H9 (cell line): Measurements from ENCODE around the gene LSP1. TPM values are rescaled to one million over a fixed set of nuclear protein-coding genes. Genes with fewer than 3 reads are reported as not detected.

Source experiments
- DNase-seq: peaks from one replicate; pipeline ENCODE4 v3.0.0-alpha.2; 2017
- H2AFZ ChIP-seq: one replicate; pipeline ENCODE4 v1.6.1; 2013; ENCODE audit warnings: mild to moderate bottlenecking, low read length, control low read depth, moderate library complexity
- H2AK5ac ChIP-seq: 2 replicates; pipeline ENCODE4 v1.6.1; 2013; ENCODE audit warnings: low read length, control low read depth, mixed read lengths; ENCODE audit not compliant: insufficient read length
- H2BK120ac ChIP-seq: one replicate; pipeline ENCODE4 v1.6.1; 2013; ENCODE audit warnings: low read depth, mild to moderate bottlenecking, low read length, control low read depth, inconsistent platforms; ENCODE audit not compliant: poor library complexity, severe bottlenecking
- H2BK12ac ChIP-seq: 2 replicates; pipeline ENCODE4 v1.6.1; 2013; ENCODE audit warnings: low read length, control low read depth, mixed read lengths, low read depth; ENCODE audit not compliant: insufficient read length
- H2BK15ac ChIP-seq: 2 replicates; pipeline ENCODE4 v1.6.1; 2013; ENCODE audit warnings: low read depth, low read length, control low read depth
- H2BK20ac ChIP-seq: one replicate; pipeline ENCODE4 v1.6.1; 2013; ENCODE audit warnings: low read depth, mild to moderate bottlenecking, low read length, control low read depth, inconsistent platforms; ENCODE audit not compliant: poor library complexity, severe bottlenecking
- H2BK5ac ChIP-seq: 2 replicates; pipeline ENCODE4 v1.6.1; 2013; ENCODE audit warnings: low read length, control low read depth, mixed read lengths; ENCODE audit not compliant: insufficient read length
- H3K14ac ChIP-seq: 2 replicates; pipeline ENCODE4 v1.6.1; 2013; ENCODE audit warnings: low read length, control low read depth; ENCODE audit not compliant: insufficient read depth
- H3K18ac ChIP-seq: 2 replicates; pipeline ENCODE4 v1.6.1; 2013; ENCODE audit warnings: low read depth, mild to moderate bottlenecking, mixed read lengths, low read length, control low read depth; ENCODE audit not compliant: insufficient read length
- H3K23ac ChIP-seq: 2 replicates; pipeline ENCODE4 v1.6.1; 2013; ENCODE audit warnings: low read length, control low read depth, mixed read lengths, low read depth; ENCODE audit not compliant: insufficient read length
- H3K23me2 ChIP-seq: 2 replicates; pipeline ENCODE4 v1.6.1; 2013; ENCODE audit warnings: low read depth, mild to moderate bottlenecking, mixed read lengths, low read length, control low read depth; ENCODE audit not compliant: insufficient read length, poor library complexity, severe bottlenecking
- H3K27ac ChIP-seq: 2 replicates; pipeline ENCODE4 v1.5.1; 2013; ENCODE audit warnings: low read length, control low read depth, mixed read lengths, low read depth; ENCODE audit not compliant: insufficient read length
- H3K27me3 ChIP-seq: 2 replicates; pipeline ENCODE4 v1.6.1; 2013; ENCODE audit warnings: low read length, control low read depth, inconsistent platforms; ENCODE audit not compliant: insufficient read depth
- H3K4ac ChIP-seq: 2 replicates; pipeline ENCODE4 v1.6.1; 2013; ENCODE audit warnings: low read depth, mild to moderate bottlenecking, control low read depth, inconsistent platforms, low read length, moderate library complexity
- H3K4me1 ChIP-seq: 2 replicates; pipeline ENCODE4 v1.6.1; 2013; ENCODE audit warnings: low read length, control low read depth, inconsistent platforms; ENCODE audit not compliant: insufficient read depth
- H3K4me2 ChIP-seq: 2 replicates; pipeline ENCODE4 v1.6.1; 2013; ENCODE audit warnings: low read length, control low read depth, mixed read lengths; ENCODE audit not compliant: insufficient read length, insufficient read depth
- H3K56ac ChIP-seq: 2 replicates; pipeline ENCODE4 v1.6.1; 2013; ENCODE audit warnings: low read depth, mild to moderate bottlenecking, mixed read lengths, low read length, control low read depth; ENCODE audit not compliant: insufficient read length
- H3K79me1 ChIP-seq: 2 replicates; pipeline ENCODE4 v1.6.1; 2013; ENCODE audit warnings: low read depth, mild to moderate bottlenecking, moderate library complexity, low read length, control low read depth, inconsistent platforms; ENCODE audit not compliant: insufficient read depth, poor library complexity, severe bottlenecking
- H3K79me2 ChIP-seq: 2 replicates; pipeline ENCODE4 v1.6.1; 2013; ENCODE audit warnings: low read length, control low read depth, inconsistent platforms; ENCODE audit not compliant: insufficient read depth
- H3K9ac ChIP-seq: 2 replicates; pipeline ENCODE4 v1.6.1; 2013; ENCODE audit warnings: low read length, control low read depth, mixed read lengths; ENCODE audit not compliant: insufficient read length; ENCODE audit errors: extremely low read depth
- H3K9me3 ChIP-seq: one replicate; pipeline ENCODE4 v1.6.1; 2013; ENCODE audit warnings: low read depth, low read length, inconsistent platforms; ENCODE audit not compliant: control insufficient read depth
- H3T11ph ChIP-seq: one replicate; pipeline ENCODE4 v1.6.1; 2013; ENCODE audit warnings: mild to moderate bottlenecking, low read length, control low read depth, inconsistent platforms
- H4K20me1 ChIP-seq: one replicate; pipeline ENCODE4 v1.6.1; 2013; ENCODE audit not compliant: control insufficient read depth, insufficient read length, insufficient read depth
- H4K5ac ChIP-seq: 2 replicates; pipeline ENCODE4 v1.6.1; 2013; ENCODE audit warnings: low read depth, mild to moderate bottlenecking, mixed read lengths, low read length, control low read depth; ENCODE audit not compliant: insufficient read length
- H4K8ac ChIP-seq: replicated peaks from 2 replicates; pipeline ENCODE4 v1.6.1; 2013; ENCODE audit warnings: low read length, control low read depth, mixed read lengths, low read depth; ENCODE audit not compliant: insufficient read length
- H4K91ac ChIP-seq: 2 replicates; pipeline ENCODE4 v1.6.1; 2013; ENCODE audit warnings: low read depth, mild to moderate bottlenecking, moderate library complexity, mixed read lengths, low read length, control low read depth; ENCODE audit not compliant: insufficient read length
- H3K27ac Mint-ChIP-seq, 3 experiments: 2 replicates in 2 of 3; 3 replicates in 1 of 3; pipeline ENCODE4 v1.8.0; 2020 to 2021; ENCODE audit warnings: mixed read lengths in 3 of 3, mild to moderate bottlenecking in 1 of 3, moderate library complexity in 1 of 3
- H3K27me3 Mint-ChIP-seq: 2 replicates; pipeline ENCODE4 v1.8.0; 2021; ENCODE audit warnings: low read depth, mild to moderate bottlenecking, moderate library complexity, mixed read lengths
- H3K36me3 Mint-ChIP-seq, 3 experiments: 2 replicates in 2 of 3; 3 replicates in 1 of 3; pipeline ENCODE4 v1.8.0; 2020 to 2021; ENCODE audit warnings: low read depth in 3 of 3, mixed read lengths in 3 of 3; ENCODE audit not compliant: insufficient read depth in 1 of 3
- H3K4me1 Mint-ChIP-seq, 2 experiments: 2 replicates each; pipeline ENCODE4 v1.8.0; 2020; ENCODE audit warnings: mixed read lengths in 2 of 2
- H3K4me3 Mint-ChIP-seq, 2 experiments: 2 replicates in 1 of 2; 3 replicates in 1 of 2; pipeline ENCODE4 v1.8.0; 2020 to 2021; ENCODE audit warnings: mild to moderate bottlenecking in 2 of 2, mixed read lengths in 2 of 2, moderate library complexity in 1 of 2
- H3K9me3 Mint-ChIP-seq, 2 experiments: 2 replicates in 1 of 2; 3 replicates in 1 of 2; pipeline ENCODE4 v1.8.0; 2020; ENCODE audit warnings: mild to moderate bottlenecking in 2 of 2, mixed read lengths in 2 of 2, moderate library complexity in 1 of 2
- WGBS: extraction: QIAGEN DNeasy Blood & Tissue Kit; methylation state at CpG from one replicate; pipeline ENCODE4 v1.1.7; 2013; ENCODE audit warnings: missing lambda C conversion rate, low lambda C conversion rate, mixed read lengths; ENCODE audit not compliant: insufficient read length; ENCODE audit errors: extremely low coverage; 5-methylcytosine and 5-hydroxymethylcytosine counted together
- total RNA-seq: library from RNA; stranded (reverse); gene quantifications from 2 replicates; pipeline ENCODE4 v1.2.1, GENCODE V29; 2021
- TF ChIP-seq, protein P1 (sequence below): fragments of 200-600 bp; sonication (generic); conservative IDR thresholded peaks from 3 replicates; pipeline ENCODE4 v1.8.0; 2021; ENCODE audit warnings: antibody characterized with exemption, mild to moderate bottlenecking

Gene LSP1
- total RNA-seq, 1 experiment from 2014 or later: not detected

DNA sequence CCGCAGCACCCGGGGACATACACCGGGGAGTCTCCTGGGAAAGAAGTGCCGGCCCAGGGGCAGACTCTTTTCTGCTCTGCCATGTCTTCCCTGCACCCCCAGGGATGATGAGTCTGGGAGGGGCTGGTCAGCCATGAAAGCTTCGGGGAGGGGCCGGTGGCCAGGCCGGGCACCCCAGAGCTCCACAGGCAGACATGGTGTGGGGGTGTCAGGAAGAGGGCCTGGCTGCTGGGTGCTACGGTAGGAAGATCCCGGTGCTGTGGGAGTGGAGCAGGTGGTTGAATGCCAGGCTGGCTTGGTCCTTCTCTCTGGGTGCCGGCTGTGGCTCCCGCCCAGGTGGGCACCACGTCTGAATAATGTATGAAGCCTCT lies 17.4 kb downstream of the LSP1 start:
- no peak overlapping the region for H2BK120ac ChIP-seq
- no peak overlapping the region for H3K23ac ChIP-seq
- no peak overlapping the region for H2BK12ac ChIP-seq
- no peak overlapping the region for H4K91ac ChIP-seq
- H3K4me3 Mint-ChIP-seq: no peak overlapping the region
- H3K9me3 Mint-ChIP-seq: no peaks in the 10 kb centered on the region; a peak in 1 of 5 replicates
- H4K8ac ChIP-seq: no peak overlapping the region
- no peaks in the 10 kb centered on the region for H3K9me3 ChIP-seq
- no peaks in the 10 kb centered on the region for H3K79me2 ChIP-seq
- H4K5ac ChIP-seq: no peak overlapping the region
- H3K27me3 Mint-ChIP-seq: peaks cover 21% of the 10 kb centered on the region
- no peak overlapping the region for H3K18ac ChIP-seq
- no peak overlapping the region for H3K27ac ChIP-seq
- H3K27ac Mint-ChIP-seq: no peak overlapping the region
- H3K14ac ChIP-seq: no peak overlapping the region; the same call in 1 of the 2 replicates
- TF ChIP-seq, protein P1, sequence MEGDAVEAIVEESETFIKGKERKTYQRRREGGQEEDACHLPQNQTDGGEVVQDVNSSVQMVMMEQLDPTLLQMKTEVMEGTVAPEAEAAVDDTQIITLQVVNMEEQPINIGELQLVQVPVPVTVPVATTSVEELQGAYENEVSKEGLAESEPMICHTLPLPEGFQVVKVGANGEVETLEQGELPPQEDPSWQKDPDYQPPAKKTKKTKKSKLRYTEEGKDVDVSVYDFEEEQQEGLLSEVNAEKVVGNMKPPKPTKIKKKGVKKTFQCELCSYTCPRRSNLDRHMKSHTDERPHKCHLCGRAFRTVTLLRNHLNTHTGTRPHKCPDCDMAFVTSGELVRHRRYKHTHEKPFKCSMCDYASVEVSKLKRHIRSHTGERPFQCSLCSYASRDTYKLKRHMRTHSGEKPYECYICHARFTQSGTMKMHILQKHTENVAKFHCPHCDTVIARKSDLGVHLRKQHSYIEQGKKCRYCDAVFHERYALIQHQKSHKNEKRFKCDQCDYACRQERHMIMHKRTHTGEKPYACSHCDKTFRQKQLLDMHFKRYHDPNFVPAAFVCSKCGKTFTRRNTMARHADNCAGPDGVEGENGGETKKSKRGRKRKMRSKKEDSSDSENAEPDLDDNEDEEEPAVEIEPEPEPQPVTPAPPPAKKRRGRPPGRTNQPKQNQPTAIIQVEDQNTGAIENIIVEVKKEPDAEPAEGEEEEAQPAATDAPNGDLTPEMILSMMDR: no peak
- H3K56ac ChIP-seq: no peak overlapping the region
- H3K9ac ChIP-seq: no peak overlapping the region
- no peak overlapping the region for H2BK20ac ChIP-seq
- H4K20me1 ChIP-seq: no peaks in the 10 kb centered on the region
- H3K4ac ChIP-seq: no peak overlapping the region
- no peak overlapping the region for H3K4me2 ChIP-seq
- no peaks in the 10 kb centered on the region for H3K36me3 Mint-ChIP-seq
- no peak overlapping the region for H3T11ph ChIP-seq
- H3K4me1 Mint-ChIP-seq: peaks cover 2 to 5% of the 10 kb centered on the region in 2 experiments; a peak in 3 of 4 replicates
- H2BK5ac ChIP-seq: no peak overlapping the region
- H3K79me1 ChIP-seq: no peaks in the 10 kb centered on the region
- DNase-seq: no peak
- no peak overlapping the region for H2AFZ ChIP-seq
- H2BK15ac ChIP-seq: no peak overlapping the region
- H3K23me2 ChIP-seq: no peaks in the 10 kb centered on the region
- H2AK5ac ChIP-seq: no peak overlapping the region
- no CpG with 5 or more reads among the region's 12 CpGs for WGBS
- H3K4me1 ChIP-seq: no peaks in the 10 kb centered on the region
- H3K27me3 ChIP-seq: no peaks in the 10 kb centered on the region
